ENCODE data around the gene MT1G. TPM values are rescaled to one million over a fixed set of nuclear protein-coding genes. Genes with fewer than 3 reads are reported as not detected.
"Not testable (repeated sequence)": the region's sequence is repeated elsewhere in the genome, so short reads cannot be mapped to it uniquely, and the experiment has no call there.

The MT1G gene
- total RNA-seq, 2 experiments from 2014 or later, result 2.8 to 3.4 TPM

GRCh38 chr16:56681939-56682702, 14.3 kb upstream of the MT1G start, which contains the start of gene MT1X:
Gene MT1X (plus strand): TSS chr16:56682470. CDS start chr16:56682541, 71 bp downstream.
- Mint-ChIP-seq H3K4me3 (peak within 1 kb of the TSS; percentile 89), H3K4me1 (peaks cover 25% of the 10 kb centered on the region), H3K27ac (peak within 1 kb of the TSS; percentile 92), H3K27me3 (no peaks in the 10 kb centered on the region), H3K9me3 (ENCODE audit: low read depth) (no peaks in the 10 kb centered on the region), H3K36me3 (peaks cover 1% of the 10 kb centered on the region)
- peak; percentile 98 for ATAC-seq
- DNase-seq, result peak; percentile 94
- CTCF ChIA-PET, result interaction anchor here (1.5 to 3.9 kb wide), 6 partner anchors 9 to 106 kb away, joined by 4 to 30 read pairs (median 5); partner anchors contain the start of gene MT1E

DNA sequence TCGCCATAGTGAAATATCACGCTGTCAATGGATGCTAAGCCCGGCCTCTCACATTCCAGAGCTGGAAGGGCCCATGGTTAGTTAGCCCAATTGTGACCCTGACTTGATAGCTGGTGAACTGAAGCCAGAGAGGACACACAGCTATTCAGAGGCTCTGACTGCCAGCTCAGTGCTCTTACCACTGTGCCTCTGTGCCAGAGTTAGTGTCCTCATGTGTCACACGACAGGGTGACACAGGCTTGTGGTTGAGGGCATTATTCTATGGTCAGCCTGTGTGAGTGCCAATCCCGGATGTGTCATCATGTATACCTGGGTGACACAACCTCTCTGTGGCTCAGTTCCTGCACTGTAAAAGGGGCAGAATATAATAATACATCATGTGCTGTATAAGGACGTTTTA, 12.0 kb upstream of the MT1G start:
- Mint-ChIP-seq H3K27me3 (peaks cover 7% of the 10 kb centered on the region), H3K4me1 (peaks cover 33% of the 10 kb centered on the region), H3K36me3 (peaks cover 1% of the 10 kb centered on the region), H3K4me3 (no peak overlapping the region), H3K9me3 (ENCODE audit: low read depth) (no peaks in the 10 kb centered on the region), H3K27ac (no peak overlapping the region)
- ATAC-seq, result no peak
- peak; percentile 52 for DNase-seq
- CTCF ChIA-PET, result interaction anchor here (1.0 to 5.3 kb wide), 2 partner anchors 22 to 102 kb away, joined by 3 to 21 read pairs; no protein-coding TSS in a partner anchor

GRCh38 chr16:56679078-56679730, 11.3 kb upstream of the MT1G start:
- Mint-ChIP-seq H3K4me3 (no peak overlapping the region), H3K27ac (no peak overlapping the region), H3K36me3 (peaks cover 1% of the 10 kb centered on the region), H3K9me3 (ENCODE audit: low read depth) (no peaks in the 10 kb centered on the region), H3K4me1 (peaks cover 32% of the 10 kb centered on the region), H3K27me3 (peaks cover 11% of the 10 kb centered on the region)
- ATAC-seq (no peak), DNase-seq (no peak)
- CTCF ChIA-PET, result interaction anchor here (2.5 to 5.3 kb wide), 2 partner anchors 22 to 102 kb away, joined by 7 to 21 read pairs; no protein-coding TSS in a partner anchor

- H3K27me3 Mint-ChIP-seq, result peaks cover 19% of the 10 kb centered on the region
- H3K36me3 Mint-ChIP-seq, result no peaks in the 10 kb centered on the region
- DNase-seq, result no peak
- H3K27ac Mint-ChIP-seq, result no peak overlapping the region
- no peaks in the 10 kb centered on the region for H3K9me3 Mint-ChIP-seq (ENCODE audit: low read depth)
- H3K4me1 Mint-ChIP-seq, result peaks cover 21% of the 10 kb centered on the region
- CTCF ChIA-PET, result interaction anchor here (1.4 to 5.3 kb wide), 4 partner anchors 16 to 101 kb away, joined by 3 to 21 read pairs (median 5); partner anchors contain the start of gene MT1E
- H3K4me3 Mint-ChIP-seq, result no peak overlapping the region
- no peak for ATAC-seq
Measured at GRCh38 chr16:56677474-56677873, 9.6 kb upstream of the MT1G start.

- peak overlapping the region; percentile 59 for H3K4me3 Mint-ChIP-seq
- CTCF ChIA-PET, result interaction anchor here (0.9 to 5.3 kb wide), 7 partner anchors 8 to 99 kb away, joined by 3 to 21 read pairs (median 3); partner anchors contain the start of gene MT2A
- no peak overlapping the region for H3K27ac Mint-ChIP-seq
- peaks cover 33% of the 10 kb centered on the region for H3K27me3 Mint-ChIP-seq
- no peaks in the 10 kb centered on the region for H3K9me3 Mint-ChIP-seq (ENCODE audit: low read depth)
- DNase-seq (peak; percentile 75), ATAC-seq (peak; percentile 79)
- peaks cover 16% of the 10 kb centered on the region for H3K4me1 Mint-ChIP-seq
- no peaks in the 10 kb centered on the region for H3K36me3 Mint-ChIP-seq
Measured at GRCh38 chr16:56675685-56676210, 7.9 kb upstream of the MT1G start.

- peaks cover 45% of the 10 kb centered on the region for H3K27me3 Mint-ChIP-seq
- not testable (repeated sequence) for H3K4me3 Mint-ChIP-seq
Measured at GRCh38 chr16:56674570-56674969, 6.7 kb upstream of the MT1G start.

GRCh38 chr16:56673921-56674320, 6.1 kb upstream of the MT1G start:
- H3K4me3 Mint-ChIP-seq, result no peak overlapping the region

More at GRCh38 chr16:56674570-56674969, 6.7 kb upstream of the MT1G start:
- not testable (repeated sequence) for ATAC-seq; H3K36me3 Mint-ChIP-seq; H3K27ac Mint-ChIP-seq; H3K9me3 Mint-ChIP-seq (ENCODE audit: low read depth); DNase-seq
- CTCF ChIA-PET, result interaction anchor here (1.1 to 2.4 kb wide), 6 partner anchors 9 to 119 kb away, joined by 3 to 10 read pairs (median 4); partner anchors contain the start of gene MT1X
- H3K4me1 Mint-ChIP-seq, result peaks cover 16% of the 10 kb centered on the region

DNA sequence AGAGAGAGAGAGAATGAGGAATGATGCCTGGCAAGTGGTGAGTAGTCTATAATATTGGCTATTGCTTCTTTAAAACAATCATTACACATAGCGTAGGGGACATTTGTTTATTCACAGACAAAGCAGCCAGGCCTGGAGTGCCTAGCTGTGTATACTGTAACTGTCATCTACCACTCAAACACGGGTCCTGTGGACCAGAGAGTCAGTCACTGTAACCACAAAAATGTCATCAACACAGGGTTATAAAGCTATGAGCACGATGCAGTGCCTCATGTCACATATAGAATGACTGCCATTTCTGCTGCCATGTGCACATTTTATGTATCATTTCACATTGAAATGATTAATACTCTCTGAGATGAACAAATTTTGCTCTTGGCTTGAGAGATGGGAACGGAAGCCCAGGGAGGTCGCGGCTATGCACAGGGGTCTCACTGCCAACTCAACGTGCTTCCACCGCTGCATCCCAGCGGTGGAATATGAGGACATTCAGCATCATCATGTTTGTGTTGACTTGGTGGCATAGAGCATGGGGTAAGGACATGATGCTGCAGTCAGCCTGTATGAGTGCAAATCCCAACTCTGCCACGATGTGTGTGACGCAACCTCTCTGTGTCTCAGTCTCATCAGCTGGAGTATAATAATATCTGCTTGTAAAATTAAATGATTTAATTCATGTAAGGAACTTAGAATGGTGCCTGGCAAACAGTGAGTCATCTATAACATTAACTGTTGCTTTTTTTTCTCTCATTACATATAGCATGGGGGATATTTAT, 5.1 kb upstream of the MT1G start:
- Mint-ChIP-seq H3K4me1 (peaks cover 21% of the 10 kb centered on the region), H3K9me3 (ENCODE audit: low read depth) (no peaks in the 10 kb centered on the region), H3K4me3 (no peak overlapping the region), H3K27ac (no peak overlapping the region), H3K27me3 (peaks cover 59% of the 10 kb centered on the region), H3K36me3 (no peaks in the 10 kb centered on the region)
- DNase-seq (no peak), ATAC-seq (no peak)
- CTCF ChIA-PET, result interaction anchor here (0.9 to 2.4 kb wide), 7 partner anchors 11 to 120 kb away, joined by 3 to 10 read pairs (median 3); partner anchors contain the start of gene MT1X

More at GRCh38 chr16:56673921-56674320, 6.1 kb upstream of the MT1G start:
- CTCF ChIA-PET, result interaction anchor here (0.9 to 2.4 kb wide), 9 partner anchors 10 to 119 kb away, joined by 3 to 10 read pairs (median 3); partner anchors contain the start of gene MT1X
- Mint-ChIP-seq H3K27ac (no peak overlapping the region), H3K4me1 (peaks cover 16% of the 10 kb centered on the region), H3K9me3 (ENCODE audit: low read depth) (no peaks in the 10 kb centered on the region), H3K36me3 (no peaks in the 10 kb centered on the region), H3K27me3 (peaks cover 51% of the 10 kb centered on the region)
- peak; percentile 34 for ATAC-seq
- DNase-seq, result peak; percentile 48

GRCh38 chr16:56672171-56672570, 4.3 kb upstream of the MT1G start:
- not testable (repeated sequence) for H3K4me3 Mint-ChIP-seq
- peaks cover 66% of the 10 kb centered on the region for H3K27me3 Mint-ChIP-seq
- peaks cover 28% of the 10 kb centered on the region for H3K4me1 Mint-ChIP-seq

GRCh38 chr16:56671691-56672090, 3.8 kb upstream of the MT1G start:
- ATAC-seq; H3K36me3 Mint-ChIP-seq; H3K4me3 Mint-ChIP-seq; DNase-seq; H3K27ac Mint-ChIP-seq; H3K9me3 Mint-ChIP-seq (ENCODE audit: low read depth): not testable (repeated sequence)
- CTCF ChIA-PET, result interaction anchor here (2.5 kb wide), 1 partner anchor 31 kb away, joined by 7 read pairs; no protein-coding TSS in a partner anchor
- Mint-ChIP-seq H3K4me1 (peaks cover 28% of the 10 kb centered on the region), H3K27me3 (peaks cover 71% of the 10 kb centered on the region)

More at GRCh38 chr16:56672171-56672570, 4.3 kb upstream of the MT1G start:
- CTCF ChIA-PET, result interaction anchor here (2.4 kb wide), 1 partner anchor 11 kb away, joined by 10 read pairs; the partner anchor contains the start of gene MT1X
- H3K9me3 Mint-ChIP-seq (ENCODE audit: low read depth); ATAC-seq; H3K36me3 Mint-ChIP-seq; H3K27ac Mint-ChIP-seq; DNase-seq: not testable (repeated sequence)

GRCh38 chr16:56670620-56670934, 2.7 kb upstream of the MT1G start:
- Mint-ChIP-seq H3K27ac (no peak overlapping the region), H3K4me3 (no peak overlapping the region)
- CTCF ChIA-PET, result interaction anchor here (1.1 to 2.5 kb wide), 2 partner anchors 30 to 32 kb away, joined by 3 to 7 read pairs; no protein-coding TSS in a partner anchor

GRCh38 chr16:56669840-56670619, 2.2 kb upstream of the MT1G start:
- Mint-ChIP-seq H3K4me3 (no peak overlapping the region), H3K36me3 (no peaks in the 10 kb centered on the region), H3K4me1 (peaks cover 26% of the 10 kb centered on the region), H3K9me3 (ENCODE audit: low read depth) (no peaks in the 10 kb centered on the region), H3K27me3 (peaks cover 74% of the 10 kb centered on the region), H3K27ac (no peak overlapping the region)
- no peak for DNase-seq
- ATAC-seq, result no peak
- CTCF ChIA-PET, result interaction anchor here (1.1 to 2.5 kb wide), 3 partner anchors 9 to 32 kb away, joined by 3 to 7 read pairs (median 4); no protein-coding TSS in a partner anchor

More at GRCh38 chr16:56670620-56670934, 2.7 kb upstream of the MT1G start:
- peaks cover 24% of the 10 kb centered on the region for H3K4me1 Mint-ChIP-seq
- ATAC-seq (no peak), DNase-seq (no peak)
- no peaks in the 10 kb centered on the region for H3K36me3 Mint-ChIP-seq
- H3K27me3 Mint-ChIP-seq, result peaks cover 76% of the 10 kb centered on the region
- H3K9me3 Mint-ChIP-seq (ENCODE audit: low read depth), result no peaks in the 10 kb centered on the region

All from activated CD8-positive, alpha-beta memory T cell treated with anti-CD3 and anti-CD28 coated beads, Interleukin-2, amount 10 ng/mL, durations not matched to agents 7 days and 5 days (primary cell).